ENCODE results near the gene RASGRP4.

DNA sequence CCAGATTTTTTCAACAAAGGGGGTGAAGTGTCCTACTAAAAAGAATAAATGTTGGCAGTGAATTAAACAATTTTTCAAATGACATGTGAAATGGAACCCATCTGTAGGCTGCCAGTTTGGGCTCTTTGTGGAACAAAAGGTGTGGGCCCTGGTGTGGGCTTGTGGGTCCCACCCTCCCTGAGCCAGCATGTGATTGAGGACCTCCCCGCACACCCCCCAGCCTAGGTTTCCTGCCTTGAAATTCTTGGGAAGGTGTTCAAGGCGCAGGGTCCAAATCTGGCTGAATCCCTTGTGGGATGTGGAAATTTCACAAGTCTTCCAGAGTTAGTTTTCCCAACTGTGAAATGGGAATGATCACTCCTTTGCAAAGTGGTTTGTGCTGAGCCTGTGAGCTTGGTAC, 42.3 kb downstream of the RASGRP4 start:
- TF ChIP-seq, protein P1, sequence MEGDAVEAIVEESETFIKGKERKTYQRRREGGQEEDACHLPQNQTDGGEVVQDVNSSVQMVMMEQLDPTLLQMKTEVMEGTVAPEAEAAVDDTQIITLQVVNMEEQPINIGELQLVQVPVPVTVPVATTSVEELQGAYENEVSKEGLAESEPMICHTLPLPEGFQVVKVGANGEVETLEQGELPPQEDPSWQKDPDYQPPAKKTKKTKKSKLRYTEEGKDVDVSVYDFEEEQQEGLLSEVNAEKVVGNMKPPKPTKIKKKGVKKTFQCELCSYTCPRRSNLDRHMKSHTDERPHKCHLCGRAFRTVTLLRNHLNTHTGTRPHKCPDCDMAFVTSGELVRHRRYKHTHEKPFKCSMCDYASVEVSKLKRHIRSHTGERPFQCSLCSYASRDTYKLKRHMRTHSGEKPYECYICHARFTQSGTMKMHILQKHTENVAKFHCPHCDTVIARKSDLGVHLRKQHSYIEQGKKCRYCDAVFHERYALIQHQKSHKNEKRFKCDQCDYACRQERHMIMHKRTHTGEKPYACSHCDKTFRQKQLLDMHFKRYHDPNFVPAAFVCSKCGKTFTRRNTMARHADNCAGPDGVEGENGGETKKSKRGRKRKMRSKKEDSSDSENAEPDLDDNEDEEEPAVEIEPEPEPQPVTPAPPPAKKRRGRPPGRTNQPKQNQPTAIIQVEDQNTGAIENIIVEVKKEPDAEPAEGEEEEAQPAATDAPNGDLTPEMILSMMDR (IDR thresholded peaks at IDR 0.05), result no peak
- TF ChIP-seq POLR2AphosphoS5 (IDR thresholded peaks at IDR 0.05) (no peak), POLR2A (IDR thresholded peaks at IDR 0.05) (no peak)

All from breast epithelium (tissue), 3 donors.